Immature natural killer cell (primary cell): ENCODE data around the gene FAM171A1. TPM values are rescaled to one million over a fixed set of nuclear protein-coding genes. Genes with fewer than 3 reads are reported as not detected.
"Not testable (repeated sequence)": the region's sequence is repeated elsewhere in the genome, so short reads cannot be mapped to it uniquely, and the experiment has no call there.

ENCODE experiments used
- DNase-seq, 3 donors: peaks; one replicate each; pipeline ENCODE4 v3.0.0; 2022; ENCODE audit warnings: mixed read lengths in 1 of 3
- H3K27ac Mint-ChIP-seq, 6 donors: one replicate each; pipeline ENCODE4 v1.8.0; 2020; ENCODE audit warnings: mixed read lengths in 6 of 6, mild to moderate bottlenecking in 5 of 6, inconsistent platforms in 4 of 6, moderate library complexity in 3 of 6
- H3K27me3 Mint-ChIP-seq, 3 donors: one replicate each; pipeline ENCODE4 v1.8.0; 2020 to 2021; ENCODE audit warnings: low read depth in 3 of 3, mild to moderate bottlenecking in 3 of 3, mixed read lengths in 3 of 3, moderate library complexity in 3 of 3, inconsistent platforms in 1 of 3
- H3K36me3 Mint-ChIP-seq, 3 donors: one replicate each; pipeline ENCODE4 v1.8.0; 2020; ENCODE audit warnings: mixed read lengths in 3 of 3, inconsistent platforms in 2 of 3, mild to moderate bottlenecking in 2 of 3
- H3K4me1 Mint-ChIP-seq, 2 donors: one replicate each; pipeline ENCODE4 v1.8.0; 2020; ENCODE audit warnings: inconsistent platforms in 2 of 2, mild to moderate bottlenecking in 2 of 2, mixed read lengths in 2 of 2, moderate library complexity in 1 of 2
- H3K4me3 Mint-ChIP-seq, 5 donors: one replicate each; pipeline ENCODE4 v1.8.0; 2020; ENCODE audit warnings: mild to moderate bottlenecking in 5 of 5, mixed read lengths in 5 of 5, inconsistent platforms in 3 of 5, moderate library complexity in 3 of 5
- H3K9me3 Mint-ChIP-seq, 6 donors: one replicate each; pipeline ENCODE4 v1.8.0; 2020; ENCODE audit warnings: mild to moderate bottlenecking in 6 of 6, mixed read lengths in 6 of 6, inconsistent platforms in 4 of 6, moderate library complexity in 3 of 6
- polyA plus RNA-seq, 3 donors: library from polyadenylated mRNA; unstranded; fragments of 300-500 nt; fragmentation: Illumina TruSeq; gene quantifications; one replicate each; pipeline ENCODE4 v1.2.3, GENCODE V29; 2021

FAM171A1 gene
- polyA plus RNA-seq, 3 donors from 2014 or later: 0.62 to 2.4 (median 1.1) TPM

GRCh38 chr10:15391491-15391890, 20.4 kb upstream of the FAM171A1 start:
- H3K36me3 Mint-ChIP-seq: no peaks in the 10 kb centered on the region
- no peaks in the 10 kb centered on the region for H3K4me1 Mint-ChIP-seq
- no peak overlapping the region for H3K4me3 Mint-ChIP-seq

GRCh38 chr10:15388172-15388571, 17.1 kb upstream of the FAM171A1 start:
- H3K27ac Mint-ChIP-seq, DNase-seq, H3K4me3 Mint-ChIP-seq, H3K9me3 Mint-ChIP-seq, H3K36me3 Mint-ChIP-seq, H3K4me1 Mint-ChIP-seq: not testable (repeated sequence)
- peaks cover 2 to 12% (median 7%) of the 10 kb centered on the region in 3 donors for H3K27me3 Mint-ChIP-seq

More at GRCh38 chr10:15391491-15391890, 20.4 kb upstream of the FAM171A1 start:
- Mint-ChIP-seq H3K27ac (no peak overlapping the region), H3K9me3 (peaks cover 0 to 4% (median 0%) of the 10 kb centered on the region in 6 donors), H3K27me3 (peaks cover 3 to 6% (median 4%) of the 10 kb centered on the region in 3 donors)
- DNase-seq: no peak

- Mint-ChIP-seq H3K4me3 (no peak overlapping the region), H3K4me1 (no peaks in the 10 kb centered on the region), H3K27me3 (peaks cover 4 to 12% (median 7%) of the 10 kb centered on the region in 3 donors), H3K9me3 (peaks cover 0 to 1% (median 0%) of the 10 kb centered on the region in 6 donors), H3K27ac (no peak overlapping the region), H3K36me3 (no peaks in the 10 kb centered on the region)
- DNase-seq: no peak
Measured at GRCh38 chr10:15387021-15387420, 15.9 kb upstream of the FAM171A1 start.

GRCh38 chr10:15385552-15386455, 14.7 kb upstream of the FAM171A1 start:
- no peak overlapping the region for H3K27ac Mint-ChIP-seq

GRCh38 chr10:15381420-15381819, 10.3 kb upstream of the FAM171A1 start:
- Mint-ChIP-seq H3K9me3 (peaks cover 0 to 5% (median 0%) of the 10 kb centered on the region in 6 donors), H3K27ac (no peak overlapping the region), H3K4me3 (no peak overlapping the region), H3K27me3 (peaks cover 7 to 16% (median 12%) of the 10 kb centered on the region in 3 donors), H3K4me1 (no peaks in the 10 kb centered on the region), H3K36me3 (no peaks in the 10 kb centered on the region)
- DNase-seq: no peak

More at GRCh38 chr10:15385552-15386455, 14.7 kb upstream of the FAM171A1 start:
- Mint-ChIP-seq H3K4me1 (no peaks in the 10 kb centered on the region), H3K4me3 (no peak overlapping the region), H3K9me3 (peaks cover 0 to 5% (median 0%) of the 10 kb centered on the region in 6 donors), H3K27me3 (peaks cover 4 to 12% (median 7%) of the 10 kb centered on the region in 3 donors), H3K36me3 (no peaks in the 10 kb centered on the region)
- no peak for DNase-seq

- DNase-seq: no peak
- Mint-ChIP-seq H3K36me3 (no peaks in the 10 kb centered on the region), H3K4me3 (no peak overlapping the region), H3K9me3 (peaks cover 0 to 3% (median 0%) of the 10 kb centered on the region in 6 donors), H3K27me3 (peaks cover 5 to 12% (median 11%) of the 10 kb centered on the region in 3 donors), H3K27ac (no peak overlapping the region), H3K4me1 (no peaks in the 10 kb centered on the region)
Measured at GRCh38 chr10:15379078-15379477, 8.0 kb upstream of the FAM171A1 start.

- H3K27me3 Mint-ChIP-seq: peaks cover 5 to 15% (median 11%) of the 10 kb centered on the region in 3 donors
- DNase-seq: no peak
- H3K9me3 Mint-ChIP-seq: peaks cover 0 to 3% (median 0%) of the 10 kb centered on the region in 6 donors
- H3K36me3 Mint-ChIP-seq: no peaks in the 10 kb centered on the region
- H3K27ac Mint-ChIP-seq: no peak overlapping the region
- no peaks in the 10 kb centered on the region for H3K4me1 Mint-ChIP-seq
- no peak overlapping the region for H3K4me3 Mint-ChIP-seq
Measured at GRCh38 chr10:15378569-15378968, 7.5 kb upstream of the FAM171A1 start.

GRCh38 chr10:15374566-15374965, 3.5 kb upstream of the FAM171A1 start:
- Mint-ChIP-seq H3K4me3 (no peak overlapping the region), H3K4me1 (peaks cover 0 to 3% of the 10 kb centered on the region in 2 donors), H3K36me3 (no peaks in the 10 kb centered on the region), H3K27ac (no peak overlapping the region), H3K9me3 (peaks cover 0 to 1% (median 0%) of the 10 kb centered on the region in 6 donors), H3K27me3 (peaks cover 8 to 21% (median 14%) of the 10 kb centered on the region in 3 donors)
- DNase-seq: no peak

GRCh38 chr10:15374156-15374555, 3.1 kb upstream of the FAM171A1 start:
- Mint-ChIP-seq H3K4me1 (peaks cover 0 to 5% of the 10 kb centered on the region in 2 donors), H3K27me3 (peaks cover 7 to 21% (median 18%) of the 10 kb centered on the region in 3 donors), H3K9me3 (peaks cover 0 to 1% (median 0%) of the 10 kb centered on the region in 6 donors), H3K4me3 (no peak overlapping the region), H3K36me3 (no peaks in the 10 kb centered on the region), H3K27ac (no peak overlapping the region)
- DNase-seq: no peak

GRCh38 chr10:15373199-15373598, 2.1 kb upstream of the FAM171A1 start:
- Mint-ChIP-seq H3K9me3 (peaks cover 0 to 1% (median 0%) of the 10 kb centered on the region in 6 donors), H3K27ac (no peak overlapping the region), H3K4me1 (peaks cover 0 to 5% of the 10 kb centered on the region in 2 donors), H3K27me3 (peaks cover 4 to 19% (median 18%) of the 10 kb centered on the region in 3 donors), H3K36me3 (no peaks in the 10 kb centered on the region), H3K4me3 (no peak overlapping the region)
- no peak for DNase-seq

GRCh38 chr10:15370212-15370855, 755 bp downstream of the FAM171A1 start:
- DNase-seq: no peak
- Mint-ChIP-seq H3K9me3 (peaks cover 0 to 1% (median 0%) of the 10 kb centered on the region in 6 donors), H3K27ac (peak overlapping the region in 1 of 6 donors; percentile 50), H3K4me3 (peak overlapping the region; percentile 42 to 79 (median 60)), H3K4me1 (peaks cover 0 to 5% of the 10 kb centered on the region in 2 donors), H3K36me3 (no peaks in the 10 kb centered on the region), H3K27me3 (peaks cover 10 to 24% (median 15%) of the 10 kb centered on the region in 3 donors)

GRCh38 chr10:15369256-15370211, 1.6 kb downstream of the FAM171A1 start:
- Mint-ChIP-seq H3K9me3 (peaks cover 0 to 2% (median under 1%) of the 10 kb centered on the region in 6 donors), H3K27ac (peak overlapping the region in 1 of 6 donors; percentile 50), H3K27me3 (peaks cover 10 to 30% (median 17%) of the 10 kb centered on the region in 3 donors), H3K4me1 (peaks cover 0 to 5% of the 10 kb centered on the region in 2 donors), H3K36me3 (no peaks in the 10 kb centered on the region), H3K4me3 (peak overlapping the region; percentile 42 to 79 (median 60))
- DNase-seq: no peak
